IMR-90 (cell line): Measurements from ENCODE around the gene USP32. TPM values are rescaled to one million over a fixed set of nuclear protein-coding genes. Genes with fewer than 3 reads are reported as not detected.

ENCODE experiments used
- ATAC-seq: fragments of 200-7000 bp; cut with Tn5 transposase; 2 replicates; pipeline ENCODE4 v1.9.1; 2020; ENCODE audit warnings: low read depth, mild to moderate bottlenecking, moderate library complexity
- BruUV-seq: library from RNA; stranded (reverse); fragments of 400-500 nt; replicated peaks from 2 replicates; lab custom pipeline; 2021; lab: Mats Ljungman, UMichigan
- CTCF ChIA-PET: fragments of 300-600 bp; formaldehyde crosslinking; extraction: SDS; loops from one replicate; lab custom pipeline; 2021; ENCODE audit warnings: antibody characterized with exemption; lab: Yijun Ruan, JAX
- POLR2A ChIA-PET: fragments of 300-600 bp; sonication (Branson Sonifier 250); formaldehyde crosslinking; loops from one replicate; lab custom pipeline; 2022; ENCODE audit warnings: antibody characterized with exemption; ENCODE audit not compliant: unreplicated experiment; lab: Charles Lee
- DNase-seq: peaks from one replicate; pipeline ENCODE4 v3.0.0; 2013
- H2AFZ ChIP-seq: replicated peaks from 2 replicates; pipeline ENCODE3; 2013; ENCODE audit warnings: low read length, mild to moderate bottlenecking; ENCODE audit not compliant: poor library complexity
- H2AK5ac ChIP-seq: 2 replicates; pipeline ENCODE4 v1.6.1; 2013; ENCODE audit warnings: low read depth, low read length, inconsistent platforms
- H2AK9ac ChIP-seq: replicated peaks from 2 replicates; pipeline ENCODE3; 2013; ENCODE audit warnings: mild to moderate bottlenecking, low read depth, low read length, moderate library complexity; ENCODE audit not compliant: poor library complexity
- H2BK120ac ChIP-seq: 2 replicates; pipeline ENCODE4 v1.6.1; 2013; ENCODE audit warnings: low read depth, low read length, inconsistent platforms
- H2BK15ac ChIP-seq: 3 replicates; pipeline ENCODE4 v1.6.1; 2013; ENCODE audit warnings: low read depth, low read length, inconsistent platforms
- H2BK20ac ChIP-seq: 2 replicates; pipeline ENCODE4 v1.6.1; 2013; ENCODE audit warnings: low read depth, mild to moderate bottlenecking, inconsistent platforms, low read length, moderate library complexity
- H2BK5ac ChIP-seq: 2 replicates; pipeline ENCODE4 v1.6.1; 2013; ENCODE audit warnings: mild to moderate bottlenecking, low read depth, low read length, inconsistent platforms; ENCODE audit not compliant: poor library complexity, severe bottlenecking
- H3K14ac ChIP-seq: replicated peaks from 2 replicates; pipeline ENCODE4 v1.6.1; 2013; ENCODE audit warnings: low read depth, low read length, inconsistent platforms
- H3K18ac ChIP-seq: 2 replicates; pipeline ENCODE4 v1.6.1; 2013; ENCODE audit warnings: low read depth, low read length, control low read depth
- H3K23ac ChIP-seq: 2 replicates; pipeline ENCODE4 v1.6.1; 2013; ENCODE audit warnings: low read depth, low read length, inconsistent platforms
- H3K27ac ChIP-seq: 2 replicates; pipeline ENCODE4 v1.5.1; 2013; ENCODE audit warnings: mild to moderate bottlenecking, control low read depth, low read length; ENCODE audit not compliant: insufficient read depth
- H3K27me3 ChIP-seq: 2 replicates; pipeline ENCODE4 v1.6.1; 2013; ENCODE audit warnings: low read length; ENCODE audit not compliant: control insufficient read depth, insufficient read depth
- H3K36me3 ChIP-seq: 2 replicates; pipeline ENCODE4 v1.6.1; 2013; ENCODE audit warnings: low read length, mixed read lengths; ENCODE audit not compliant: control insufficient read depth, insufficient read depth
- H3K4ac ChIP-seq: 2 replicates; pipeline ENCODE4 v1.6.1; 2013; ENCODE audit warnings: low read depth, low read length, inconsistent platforms
- H3K4me1 ChIP-seq: 2 replicates; pipeline ENCODE4 v1.6.1; 2013; ENCODE audit warnings: low read length, mixed read lengths; ENCODE audit not compliant: control insufficient read depth, insufficient read depth
- H3K4me2 ChIP-seq: 2 replicates; pipeline ENCODE4 v1.6.1; 2013; ENCODE audit warnings: low read depth, mild to moderate bottlenecking, control low read depth, low read length, moderate library complexity
- H3K4me3 ChIP-seq: 2 replicates; pipeline ENCODE4 v1.5.1; 2013; ENCODE audit warnings: low read depth, mild to moderate bottlenecking, control low read depth, low read length, moderate library complexity; ENCODE audit not compliant: insufficient read depth
- H3K56ac ChIP-seq: 2 replicates; pipeline ENCODE4 v1.6.1; 2013; ENCODE audit warnings: low read length, inconsistent platforms; ENCODE audit not compliant: insufficient read depth; ENCODE audit errors: extremely low read depth
- H3K79me1 ChIP-seq, 2 experiments: 2 replicates each; pipeline ENCODE4 v1.6.1; 2013; ENCODE audit warnings: low read length in 2 of 2, inconsistent platforms in 1 of 2, low read depth in 1 of 2
- H3K9ac ChIP-seq: 2 replicates; pipeline ENCODE4 v1.6.1; 2013; ENCODE audit warnings: low read depth, low read length, control low read depth
- H3K9me1 ChIP-seq: 2 replicates; pipeline ENCODE4 v1.6.1; 2013; ENCODE audit warnings: low read length, inconsistent platforms; ENCODE audit not compliant: insufficient read depth
- H3K9me3 ChIP-seq: 2 replicates; pipeline ENCODE4 v1.6.1; 2013; ENCODE audit warnings: low read length; ENCODE audit not compliant: control insufficient read depth, insufficient read depth
- H4K20me1 ChIP-seq: 2 replicates; pipeline ENCODE4 v1.6.1; 2013; ENCODE audit warnings: low read length, inconsistent platforms; ENCODE audit not compliant: insufficient read depth
- H4K5ac ChIP-seq: 2 replicates; pipeline ENCODE4 v1.6.1; 2013; ENCODE audit warnings: mild to moderate bottlenecking, low read depth, low read length, control low read depth
- H4K8ac ChIP-seq, 2 experiments: 2 replicates each; pipeline ENCODE4 v1.6.1; 2013; ENCODE audit warnings: low read depth in 2 of 2, low read length in 2 of 2, control low read depth in 1 of 2, inconsistent platforms in 1 of 2
- H4K91ac ChIP-seq: 2 replicates; pipeline ENCODE4 v1.6.1; 2013; ENCODE audit warnings: low read depth, low read length, inconsistent platforms; ENCODE audit not compliant: insufficient read depth
- BHLHE40 ChIP-seq: fragments of 150-350 bp; IDR thresholded peaks from 2 replicates; pipeline ENCODE4 v1.6.1; 2016; ENCODE audit warnings: mild to moderate bottlenecking, low read depth, low read length
- CTCF ChIP-seq: conservative IDR thresholded peaks from 2 replicates; pipeline ENCODE4 v1.5.1; 2012; ENCODE audit warnings: mild to moderate bottlenecking, low read depth, low read length, improper control_type of control experiment
- FOS ChIP-seq: fragments of 150-350 bp; IDR thresholded peaks from 2 replicates; pipeline ENCODE4 v1.6.1; 2016; ENCODE audit warnings: low read depth, low read length
- RAD21 ChIP-seq: IDR thresholded peaks from 2 replicates; pipeline ENCODE4 v1.6.1; 2012; ENCODE audit warnings: low read length, improper control_type of control experiment
- RFX5 ChIP-seq: IDR thresholded peaks from 2 replicates; pipeline ENCODE4 v1.8.0; 2012; ENCODE audit warnings: low read depth, mild to moderate bottlenecking, low read length, moderate library complexity
- SMC3 ChIP-seq: fragments of 150-350 bp; IDR thresholded peaks from 2 replicates; pipeline ENCODE4 v1.6.1; 2016; ENCODE audit warnings: low read depth, mild to moderate bottlenecking, antibody characterized with exemption, low read length, moderate library complexity
- WGBS, 2 experiments: methylation state at CpG; one replicate each; pipeline versions ENCODE4 v1.1.5 to v1.1.7; 2013; ENCODE audit warnings: missing lambda C conversion rate in 2 of 2; ENCODE audit not compliant: insufficient read length in 1 of 2; ENCODE audit errors: extremely low coverage in 2 of 2; 5-methylcytosine and 5-hydroxymethylcytosine counted together
- dilution Hi-C: fragments of 300-500 bp; cut with HindIII; formaldehyde crosslinking; loops from one replicate; pipeline ENCODE4 v1.14.3; 2018; ENCODE audit warnings: low sequenced_read_pairs; ENCODE audit not compliant: unreplicated experiment
- in situ Hi-C: fragments of 300-500 bp; cut with MboI; formaldehyde crosslinking; loops from 3 replicates; pipeline ENCODE4 v1.14.3; 2019; ENCODE audit warnings: low sequenced_read_pairs, inconsistent platforms, mixed read lengths
- intact Hi-C: fragments of 100-400 bp; cut with micrococcal nuclease; formaldehyde crosslinking; loops from 2 replicates; pipeline ENCODE4 v1.10.0; 2022
- polyA plus RNA-seq, 3 experiments: library from polyadenylated mRNA; depleted of rRNA; stranded (reverse); fragments of >200 nt; gene quantifications; 2 replicates each; pipeline ENCODE4 v1.2.3, GENCODE V29; 2012; ENCODE audit warnings: low replicate concordance in 1 of 3
- total RNA-seq: library from RNA; depleted of rRNA; stranded (reverse); fragments of >200 nt; gene quantifications from 2 replicates; pipeline ENCODE4 v1.2.3, GENCODE V29; 2012
- TF ChIP-seq, protein P1 (sequence below): fragments of 150-350 bp; IDR thresholded peaks from 2 replicates; pipeline ENCODE4 v1.6.1; 2017; ENCODE audit warnings: mild to moderate bottlenecking, antibody characterized with exemption, low read length, low read depth

The USP32 gene
- total and polyA plus RNA-seq, 2 of the 4 experiments (the other 2 are of a cell fraction), result 16.8 to 46.8 TPM

DNA sequence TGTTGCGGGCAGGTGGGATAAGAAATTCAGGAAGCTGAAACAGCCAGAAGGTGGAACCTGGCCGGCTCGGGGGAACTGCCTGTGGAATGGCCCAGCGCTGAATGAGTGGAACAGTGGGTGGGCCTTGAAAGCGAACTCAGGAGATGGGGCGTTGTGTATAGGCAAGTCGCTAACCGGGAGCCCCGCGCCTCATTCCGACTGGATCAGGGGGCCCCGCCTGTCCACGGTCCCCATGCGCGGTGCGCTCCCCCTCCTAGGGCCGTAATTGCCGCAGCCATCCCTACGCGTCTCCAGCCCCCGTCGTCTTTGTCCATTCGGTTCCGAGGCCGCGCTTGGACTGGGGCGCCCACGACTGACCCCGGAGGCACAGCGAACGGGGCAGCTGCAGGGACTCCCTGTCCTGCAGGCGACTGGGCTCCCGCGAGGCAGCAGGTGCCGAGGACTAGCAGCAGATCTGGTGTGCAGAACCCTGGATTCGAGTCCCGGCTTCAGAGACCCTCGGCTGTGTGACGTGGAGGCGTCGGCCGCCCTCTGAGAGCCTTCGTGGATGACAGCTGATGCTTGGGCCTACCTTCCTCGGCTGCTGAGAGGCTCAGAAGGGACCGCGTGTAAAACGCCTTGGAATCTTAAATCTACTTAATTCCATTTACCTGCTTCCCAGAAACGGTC lies 253.0 kb downstream of the USP32 start:
- DNase-seq (no peak), ATAC-seq (no peak)
- Histone ChIP-seq H3K4me2 (no peak overlapping the region), H2AFZ (peak overlapping the region; percentile 8), H2BK15ac (no peak overlapping the region), H3K79me1 (peaks cover 6 to 15% of the 10 kb centered on the region in 2 experiments; a peak in 2 of 4 replicates), H2AK5ac (no peak overlapping the region), H3K4me3 (no peak overlapping the region), H3K27me3 (peaks cover 27% of the 10 kb centered on the region), H2AK9ac (no peak overlapping the region), H3K4me1 (peaks cover 9% of the 10 kb centered on the region), H3K23ac (no peak overlapping the region), H3K9me1 (no peaks in the 10 kb centered on the region; the same call in 1 of the 2 replicates), H3K18ac (no peak overlapping the region), H4K8ac (no peak overlapping the region), H2BK5ac (no peak overlapping the region), H2BK20ac (no peak overlapping the region), H3K9me3 (no peaks in the 10 kb centered on the region), H4K5ac (no peak overlapping the region), H3K56ac (no peak overlapping the region), H4K20me1 (no peaks in the 10 kb centered on the region), H3K9ac (no peak overlapping the region), H3K4ac (no peak overlapping the region), H4K91ac (no peak overlapping the region), H3K14ac (no peak overlapping the region), H3K27ac (no peak overlapping the region), H2BK120ac (no peak overlapping the region), H3K36me3 (no peaks in the 10 kb centered on the region)
- no TSS peak for BruUV-seq
- in situ Hi-C loops (loop anchor here (25.0 kb wide), 2 partner anchors 273 to 498 kb away; partner anchors contain the start of gene CHCT1), intact Hi-C loops (loop anchor here (10.0 kb wide), 1 partner anchor 466 kb away; the partner anchor contains the start of gene PPM1D), dilution Hi-C loops (no loop called here)
- WGBS, 2 experiments, result 8% methylated on average over 30 of the region's 48 CpGs; no CpG with 5 or more reads in 1 of the 2 experiments
- ChIA-PET CTCF (no interaction called here), POLR2A (no interaction called here)
- no peak for TF ChIP-seq RAD21
- TF ChIP-seq SMC3, result no peak
- no peak for TF ChIP-seq CTCF
- no peak for TF ChIP-seq RFX5
- TF ChIP-seq FOS, result no peak
- no peak for TF ChIP-seq BHLHE40
- TF ChIP-seq, protein P1, sequence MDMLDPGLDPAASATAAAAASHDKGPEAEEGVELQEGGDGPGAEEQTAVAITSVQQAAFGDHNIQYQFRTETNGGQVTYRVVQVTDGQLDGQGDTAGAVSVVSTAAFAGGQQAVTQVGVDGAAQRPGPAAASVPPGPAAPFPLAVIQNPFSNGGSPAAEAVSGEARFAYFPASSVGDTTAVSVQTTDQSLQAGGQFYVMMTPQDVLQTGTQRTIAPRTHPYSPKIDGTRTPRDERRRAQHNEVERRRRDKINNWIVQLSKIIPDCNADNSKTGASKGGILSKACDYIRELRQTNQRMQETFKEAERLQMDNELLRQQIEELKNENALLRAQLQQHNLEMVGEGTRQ, result no peak
